Mononuclear cell (primary cell): ENCODE data around the gene RNF149. TPM values are rescaled to one million over a fixed set of nuclear protein-coding genes. Genes with fewer than 3 reads are reported as not detected.

Experiments used
- H3K27me3 ChIP-seq: 2 replicates; pipeline ENCODE4 v1.6.0; 2011; ENCODE audit warnings: low read length, control low read depth; ENCODE audit not compliant: insufficient read depth
- H3K4me1 ChIP-seq: 2 replicates; pipeline ENCODE4 v1.5.1; 2011; ENCODE audit warnings: mild to moderate bottlenecking, low read length, control low read depth; ENCODE audit not compliant: insufficient read depth
- H3K4me3 ChIP-seq: 2 replicates; pipeline ENCODE4 v1.5.1; 2011; ENCODE audit warnings: mild to moderate bottlenecking, low read length, moderate library complexity
- H3K9me3 ChIP-seq: 2 replicates; pipeline ENCODE4 v1.5.1; 2011; ENCODE audit warnings: low read depth, mild to moderate bottlenecking, control low read depth, low read length
- total RNA-seq: library from RNA; depleted of rRNA; stranded (reverse); fragments of >200 nt; gene quantifications from one replicate; pipeline ENCODE4 v1.2.3, GENCODE V29; 2012

The RNF149 gene
- total RNA-seq, 1 donor = 184 TPM

DNA sequence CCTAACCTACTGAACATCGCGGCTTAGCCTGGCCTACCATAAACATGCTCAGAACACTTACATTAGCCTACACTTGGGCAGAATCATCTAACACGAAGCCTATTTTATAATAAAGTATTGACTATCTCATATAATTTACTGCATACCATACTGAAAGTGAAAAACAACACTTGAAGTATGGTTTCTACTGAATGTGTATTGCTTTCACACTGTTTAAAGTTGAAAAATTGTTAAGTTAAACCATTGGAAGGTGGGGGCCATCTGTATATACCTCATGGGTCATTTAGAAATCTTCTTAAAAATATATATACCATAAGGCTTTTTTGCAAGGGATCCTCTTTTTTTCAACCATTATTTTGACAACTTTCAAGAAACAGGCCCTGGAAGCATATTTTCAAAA, 16.5 kb downstream of the RNF149 start:
- Histone ChIP-seq H3K9me3 (no peaks in the 10 kb centered on the region), H3K4me1 (peaks cover 17% of the 10 kb centered on the region), H3K27me3 (no peaks in the 10 kb centered on the region), H3K4me3 (no peak overlapping the region)

GRCh38 chr2:101290711-101291110, 17.8 kb downstream of the RNF149 start:
- H3K4me1 ChIP-seq = peaks cover 12% of the 10 kb centered on the region
- no peak overlapping the region for H3K4me3 ChIP-seq
- H3K9me3 ChIP-seq = no peaks in the 10 kb centered on the region
- no peaks in the 10 kb centered on the region for H3K27me3 ChIP-seq

GRCh38 chr2:101287303-101287702, 21.2 kb downstream of the RNF149 start:
- H3K4me1 ChIP-seq = no peaks in the 10 kb centered on the region
- no peaks in the 10 kb centered on the region for H3K27me3 ChIP-seq
- H3K4me3 ChIP-seq = no peak overlapping the region
- H3K9me3 ChIP-seq = no peaks in the 10 kb centered on the region

DNA sequence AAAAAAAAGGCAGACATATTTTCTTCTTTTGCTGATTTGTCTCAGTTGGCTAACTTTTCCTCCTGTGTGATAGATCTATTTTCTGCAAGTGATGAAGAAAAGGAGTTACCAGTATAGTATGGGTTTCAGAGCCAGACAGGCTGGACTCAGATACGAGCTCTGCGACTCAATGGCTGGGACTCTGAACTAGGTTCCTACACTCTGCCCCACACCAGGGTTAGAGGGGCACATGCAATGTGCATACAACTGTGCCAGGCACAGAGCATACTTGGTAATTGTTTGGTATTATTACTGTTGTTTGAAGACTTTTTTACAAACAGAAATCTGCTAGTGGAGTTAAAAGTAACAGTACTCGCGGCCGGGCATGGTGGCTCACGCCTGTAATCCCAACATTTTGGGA, 21.8 kb downstream of the RNF149 start:
- H3K4me1 ChIP-seq = no peaks in the 10 kb centered on the region
- H3K27me3 ChIP-seq = no peaks in the 10 kb centered on the region
- H3K4me3 ChIP-seq = no peak overlapping the region
- H3K9me3 ChIP-seq = no peaks in the 10 kb centered on the region

GRCh38 chr2:101282980-101283379, 25.5 kb downstream of the RNF149 start:
- no peaks in the 10 kb centered on the region for H3K27me3 ChIP-seq
- no peaks in the 10 kb centered on the region for H3K4me1 ChIP-seq
- H3K9me3 ChIP-seq = no peaks in the 10 kb centered on the region
- H3K4me3 ChIP-seq = no peak overlapping the region

GRCh38 chr2:101281482-101281881, 27.0 kb downstream of the RNF149 start:
- Histone ChIP-seq H3K27me3 (no peaks in the 10 kb centered on the region), H3K9me3 (no peaks in the 10 kb centered on the region), H3K4me3 (no peak overlapping the region)

GRCh38 chr2:101278925-101279324, 29.6 kb downstream of the RNF149 start:
- Histone ChIP-seq H3K4me1 (no peaks in the 10 kb centered on the region), H3K9me3 (no peaks in the 10 kb centered on the region), H3K27me3 (no peaks in the 10 kb centered on the region), H3K4me3 (no peak overlapping the region)

More at GRCh38 chr2:101281482-101281881, 27.0 kb downstream of the RNF149 start:
- no peaks in the 10 kb centered on the region for H3K4me1 ChIP-seq

GRCh38 chr2:101277111-101277510, 31.4 kb downstream of the RNF149 start:
- Histone ChIP-seq H3K27me3 (no peaks in the 10 kb centered on the region), H3K4me1 (peaks cover 4% of the 10 kb centered on the region), H3K4me3 (no peak overlapping the region), H3K9me3 (no peaks in the 10 kb centered on the region)

DNA sequence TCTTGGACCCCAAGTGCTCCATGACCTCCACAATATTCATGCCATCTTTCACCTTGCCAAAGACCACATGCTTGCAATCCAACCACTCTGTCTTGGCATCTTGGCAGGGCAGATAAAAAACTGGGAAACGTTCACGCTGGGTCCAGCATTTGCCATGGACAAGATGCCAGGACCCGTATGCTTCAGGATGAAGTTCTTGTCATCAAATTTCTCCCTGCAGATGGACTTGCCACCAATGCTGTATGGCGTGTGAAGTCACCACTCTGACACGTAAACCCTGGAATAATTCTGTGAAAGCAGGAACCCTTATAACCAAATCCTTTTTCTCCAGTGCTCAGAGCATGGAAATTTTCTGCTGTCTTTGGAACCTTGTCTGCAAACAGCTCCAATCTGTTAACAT, 34.4 kb downstream of the RNF149 start:
- peaks cover 4% of the 10 kb centered on the region for H3K4me1 ChIP-seq
- no peaks in the 10 kb centered on the region for H3K27me3 ChIP-seq
- H3K4me3 ChIP-seq = no peak overlapping the region
- H3K9me3 ChIP-seq = no peaks in the 10 kb centered on the region

GRCh38 chr2:101273056-101273455, 35.4 kb downstream of the RNF149 start:
- Histone ChIP-seq H3K27me3 (no peaks in the 10 kb centered on the region), H3K4me1 (peaks cover 4% of the 10 kb centered on the region), H3K4me3 (no peak overlapping the region), H3K9me3 (no peaks in the 10 kb centered on the region)

DNA sequence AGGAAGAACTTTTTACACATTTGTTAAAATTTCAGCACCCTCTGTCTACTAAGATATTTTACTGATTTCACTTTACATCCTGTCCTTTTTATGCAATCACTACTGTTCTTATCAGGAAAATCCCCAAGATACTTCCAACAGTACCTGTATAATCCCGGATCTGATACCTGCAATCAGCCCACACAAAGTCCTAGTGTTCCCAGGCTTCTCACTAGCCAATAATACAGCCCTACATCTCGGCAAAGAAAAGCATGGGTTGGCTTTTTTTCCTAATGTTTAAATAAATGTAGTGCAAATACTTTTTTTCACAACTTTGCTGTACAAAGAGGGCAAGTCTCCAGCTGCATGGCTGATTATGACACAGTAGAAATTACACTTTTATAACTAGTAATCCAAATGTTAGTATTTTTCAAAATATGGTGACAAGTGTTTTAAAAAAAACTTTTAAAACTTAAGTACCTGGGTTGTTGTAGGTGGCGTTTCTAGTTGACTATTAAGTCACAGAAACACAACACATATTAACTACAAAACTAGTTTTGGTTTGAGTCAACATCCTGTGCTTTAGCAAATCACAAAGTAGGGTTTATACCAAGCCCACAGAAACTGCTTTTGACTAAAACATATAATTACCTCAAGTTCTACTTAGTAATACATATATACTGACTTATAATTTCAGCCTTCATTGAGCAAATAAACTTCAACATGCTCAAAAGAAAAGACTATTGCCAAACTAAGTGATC, 36.3 kb downstream of the RNF149 start:
- no peaks in the 10 kb centered on the region for H3K27me3 ChIP-seq
- no peak overlapping the region for H3K4me3 ChIP-seq
- H3K4me1 ChIP-seq = peaks cover 4% of the 10 kb centered on the region
- no peaks in the 10 kb centered on the region for H3K9me3 ChIP-seq

DNA sequence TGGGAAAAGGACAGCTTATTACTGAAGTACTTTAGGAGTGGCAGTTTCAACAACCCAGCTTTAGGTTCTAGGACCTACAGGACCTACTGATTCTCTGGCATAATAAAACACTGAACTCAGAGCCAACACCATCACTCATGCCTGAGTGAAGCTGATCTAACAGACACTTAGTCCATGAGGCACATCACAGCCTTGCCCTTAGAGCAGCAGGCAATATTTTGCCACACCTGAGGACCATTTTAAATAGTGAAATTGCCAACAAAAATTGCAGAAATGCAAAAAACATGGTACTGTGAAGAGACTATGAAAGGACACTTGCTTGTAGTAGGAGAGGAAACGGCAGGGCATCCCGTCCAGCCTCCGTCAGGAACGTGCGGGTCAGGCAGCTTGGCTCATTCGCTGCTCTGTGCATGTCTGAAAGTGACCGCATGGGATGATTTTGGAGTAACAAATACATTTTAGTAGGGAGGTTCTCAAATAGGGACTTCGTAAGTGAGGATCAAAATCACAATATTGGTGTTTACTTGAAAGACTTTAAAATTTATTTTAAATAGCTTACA, 37.7 kb downstream of the RNF149 start:
- no peaks in the 10 kb centered on the region for H3K27me3 ChIP-seq
- peaks cover 4% of the 10 kb centered on the region for H3K4me1 ChIP-seq
- no peak overlapping the region for H3K4me3 ChIP-seq
- H3K9me3 ChIP-seq = no peaks in the 10 kb centered on the region

- no peaks in the 10 kb centered on the region for H3K9me3 ChIP-seq
- H3K27me3 ChIP-seq = no peaks in the 10 kb centered on the region
- no peak overlapping the region for H3K4me3 ChIP-seq
- H3K4me1 ChIP-seq = peaks cover 3% of the 10 kb centered on the region
Observed at GRCh38 chr2:101267671-101268656, 40.5 kb downstream of the RNF149 start.

GRCh38 chr2:101265893-101266499, 42.5 kb downstream of the RNF149 start:
- Histone ChIP-seq H3K4me1 (no peaks in the 10 kb centered on the region), H3K9me3 (no peaks in the 10 kb centered on the region), H3K4me3 (no peak overlapping the region), H3K27me3 (no peaks in the 10 kb centered on the region)
